Germinal center (tissue), 1 donor: ENCODE measurements around the gene SPAG6.

Experiments used
- DNase-seq: peaks from one replicate; pipeline ENCODE4 v3.0.0; 2012; ENCODE audit warnings: mixed read lengths, low spot score

Gene SPAG6

GRCh38 chr10:22321924-22322640 lies 23.2 kb upstream of the SPAG6 start:
- DNase-seq: peak; percentile 33

GRCh38 chr10:22322641-22323160 lies 22.6 kb upstream of the SPAG6 start:
- no peak for DNase-seq

- no peak for DNase-seq
These were observed 21.6 kb upstream of the SPAG6 start for GRCh38 chr10:22323538-22324305.

- DNase-seq: no peak
These were observed 20.9 kb upstream of the SPAG6 start for GRCh38 chr10:22324413-22324812.

- no peak for DNase-seq
These were observed 20.4 kb upstream of the SPAG6 start for GRCh38 chr10:22324893-22325271.

GRCh38 chr10:22325272-22326144 lies 19.8 kb upstream of the SPAG6 start:
- peak; percentile 81 for DNase-seq

GRCh38 chr10:22326145-22326702 lies 19.1 kb upstream of the SPAG6 start:
- no peak for DNase-seq

- DNase-seq: no peak
These were observed 16.1 kb upstream of the SPAG6 start for GRCh38 chr10:22329150-22329549.

- no peak for DNase-seq
These were observed 13.1 kb upstream of the SPAG6 start for GRCh38 chr10:22332116-22332692.

- peak; percentile 28 for DNase-seq
These were observed 11.9 kb upstream of the SPAG6 start for GRCh38 chr10:22333167-22333974.

- no peak for DNase-seq
These were observed 11.4 kb upstream of the SPAG6 start for GRCh38 chr10:22333975-22334282.

GRCh38 chr10:22334414-22335172 lies 10.7 kb upstream of the SPAG6 start:
- no peak for DNase-seq

- peak; percentile 74 for DNase-seq
These were observed 9.9 kb upstream of the SPAG6 start for GRCh38 chr10:22335173-22335933.

- DNase-seq: no peak
These were observed 7.0 kb upstream of the SPAG6 start for GRCh38 chr10:22338185-22338900.

- DNase-seq: no peak
These were observed 6.4 kb upstream of the SPAG6 start for GRCh38 chr10:22338931-22339330.

- no peak for DNase-seq
These were observed 5.5 kb upstream of the SPAG6 start for GRCh38 chr10:22339761-22340328.

GRCh38 chr10:22340329-22341189 lies 4.7 kb upstream of the SPAG6 start:
- peak; percentile 71 for DNase-seq
